ENCODE data around the gene MAD1L1. TPM values are rescaled to one million over a fixed set of nuclear protein-coding genes. Genes with fewer than 3 reads are reported as not detected.

MAD1L1 gene
- total and polyA plus RNA-seq, 4 donors, result 12.8 to 20.7 (median 16.5) TPM

DNA sequence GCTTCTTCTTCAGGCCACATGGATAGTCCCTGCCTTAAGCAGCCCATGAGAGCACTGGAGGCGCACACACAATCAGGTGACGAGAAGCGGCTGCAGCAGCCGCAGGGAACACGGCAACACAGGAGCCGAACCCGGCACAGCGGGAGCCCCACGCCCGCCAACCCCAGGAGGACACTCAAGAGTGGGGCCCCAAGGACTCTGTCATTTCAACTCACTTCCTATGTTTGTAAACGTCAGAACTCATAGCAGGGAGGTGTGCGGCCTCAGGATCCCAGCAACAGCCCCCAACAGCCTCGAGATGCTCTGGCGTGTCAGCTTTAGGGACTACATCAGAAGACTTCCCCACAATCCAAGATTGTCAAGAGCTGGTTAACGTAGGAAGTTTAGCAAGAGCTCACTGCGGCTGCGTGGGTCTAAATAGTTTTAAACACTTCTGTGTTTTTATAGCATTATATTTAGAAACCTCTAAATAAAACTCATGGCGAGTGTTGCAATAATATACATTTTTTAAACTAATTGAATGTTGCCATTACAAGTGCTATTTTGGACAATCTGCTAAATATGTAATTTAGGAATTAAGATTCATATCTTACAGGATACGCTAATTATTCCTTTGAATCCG lies 123.4 kb downstream of the MAD1L1 start:
- no peaks in the 10 kb centered on the region for H3K27me3 ChIP-seq (ENCODE audit: control insufficient read depth in 4 of 4, insufficient read depth in 4 of 4, low read length in 3 of 4)
- 95% methylated on average over 20 of the region's 20 CpGs for WGBS
- no peak overlapping the region for H3K4me3 ChIP-seq (ENCODE audit: low read depth in 1 of 3, low read length in 3 of 3)
- no peak overlapping the region for H3K27ac ChIP-seq (ENCODE audit: low read depth in 1 of 2, low read length in 2 of 2)
- DNase-seq (ENCODE audit: low spot score), result no peak
- no peaks in the 10 kb centered on the region for H3K4me1 ChIP-seq (ENCODE audit: control insufficient read depth in 4 of 4, insufficient read depth in 4 of 4, low read length in 3 of 4)
- no peaks in the 10 kb centered on the region for H3K9me3 ChIP-seq (ENCODE audit: control insufficient read depth in 4 of 4, low read length in 3 of 4)
- H3K9ac ChIP-seq (ENCODE audit: low read depth in 1 of 2, low read length in 2 of 2), result no peak overlapping the region
- H3K36me3 ChIP-seq (ENCODE audit: control insufficient read depth in 4 of 4, insufficient read depth in 3 of 4, low read depth in 1 of 4, low read length in 3 of 4), result no peaks in the 10 kb centered on the region
- TF ChIP-seq, protein P1, sequence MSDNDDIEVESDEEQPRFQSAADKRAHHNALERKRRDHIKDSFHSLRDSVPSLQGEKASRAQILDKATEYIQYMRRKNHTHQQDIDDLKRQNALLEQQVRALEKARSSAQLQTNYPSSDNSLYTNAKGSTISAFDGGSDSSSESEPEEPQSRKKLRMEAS (IDR thresholded peaks at IDR 0.05), result no peak
- TF ChIP-seq TAF1 (conservative IDR thresholded peaks at IDR 0.05) (no peak), RXRA (IDR thresholded peaks at IDR 0.05) (no peak), GABPA (IDR thresholded peaks at IDR 0.05 in 1 of 2, conservative IDR thresholded peaks at IDR 0.05 in 1 of 2) (no peak), EGR1 (IDR thresholded peaks at IDR 0.05; ENCODE audit: low read depth in 2 of 2) (no peak), FOXA1 (IDR thresholded peaks at IDR 0.05) (no peak)
- TF ChIP-seq, protein P2, sequence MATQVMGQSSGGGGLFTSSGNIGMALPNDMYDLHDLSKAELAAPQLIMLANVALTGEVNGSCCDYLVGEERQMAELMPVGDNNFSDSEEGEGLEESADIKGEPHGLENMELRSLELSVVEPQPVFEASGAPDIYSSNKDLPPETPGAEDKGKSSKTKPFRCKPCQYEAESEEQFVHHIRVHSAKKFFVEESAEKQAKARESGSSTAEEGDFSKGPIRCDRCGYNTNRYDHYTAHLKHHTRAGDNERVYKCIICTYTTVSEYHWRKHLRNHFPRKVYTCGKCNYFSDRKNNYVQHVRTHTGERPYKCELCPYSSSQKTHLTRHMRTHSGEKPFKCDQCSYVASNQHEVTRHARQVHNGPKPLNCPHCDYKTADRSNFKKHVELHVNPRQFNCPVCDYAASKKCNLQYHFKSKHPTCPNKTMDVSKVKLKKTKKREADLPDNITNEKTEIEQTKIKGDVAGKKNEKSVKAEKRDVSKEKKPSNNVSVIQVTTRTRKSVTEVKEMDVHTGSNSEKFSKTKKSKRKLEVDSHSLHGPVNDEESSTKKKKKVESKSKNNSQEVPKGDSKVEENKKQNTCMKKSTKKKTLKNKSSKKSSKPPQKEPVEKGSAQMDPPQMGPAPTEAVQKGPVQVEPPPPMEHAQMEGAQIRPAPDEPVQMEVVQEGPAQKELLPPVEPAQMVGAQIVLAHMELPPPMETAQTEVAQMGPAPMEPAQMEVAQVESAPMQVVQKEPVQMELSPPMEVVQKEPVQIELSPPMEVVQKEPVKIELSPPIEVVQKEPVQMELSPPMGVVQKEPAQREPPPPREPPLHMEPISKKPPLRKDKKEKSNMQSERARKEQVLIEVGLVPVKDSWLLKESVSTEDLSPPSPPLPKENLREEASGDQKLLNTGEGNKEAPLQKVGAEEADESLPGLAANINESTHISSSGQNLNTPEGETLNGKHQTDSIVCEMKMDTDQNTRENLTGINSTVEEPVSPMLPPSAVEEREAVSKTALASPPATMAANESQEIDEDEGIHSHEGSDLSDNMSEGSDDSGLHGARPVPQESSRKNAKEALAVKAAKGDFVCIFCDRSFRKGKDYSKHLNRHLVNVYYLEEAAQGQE (IDR thresholded peaks at IDR 0.05), result no peak

DNA sequence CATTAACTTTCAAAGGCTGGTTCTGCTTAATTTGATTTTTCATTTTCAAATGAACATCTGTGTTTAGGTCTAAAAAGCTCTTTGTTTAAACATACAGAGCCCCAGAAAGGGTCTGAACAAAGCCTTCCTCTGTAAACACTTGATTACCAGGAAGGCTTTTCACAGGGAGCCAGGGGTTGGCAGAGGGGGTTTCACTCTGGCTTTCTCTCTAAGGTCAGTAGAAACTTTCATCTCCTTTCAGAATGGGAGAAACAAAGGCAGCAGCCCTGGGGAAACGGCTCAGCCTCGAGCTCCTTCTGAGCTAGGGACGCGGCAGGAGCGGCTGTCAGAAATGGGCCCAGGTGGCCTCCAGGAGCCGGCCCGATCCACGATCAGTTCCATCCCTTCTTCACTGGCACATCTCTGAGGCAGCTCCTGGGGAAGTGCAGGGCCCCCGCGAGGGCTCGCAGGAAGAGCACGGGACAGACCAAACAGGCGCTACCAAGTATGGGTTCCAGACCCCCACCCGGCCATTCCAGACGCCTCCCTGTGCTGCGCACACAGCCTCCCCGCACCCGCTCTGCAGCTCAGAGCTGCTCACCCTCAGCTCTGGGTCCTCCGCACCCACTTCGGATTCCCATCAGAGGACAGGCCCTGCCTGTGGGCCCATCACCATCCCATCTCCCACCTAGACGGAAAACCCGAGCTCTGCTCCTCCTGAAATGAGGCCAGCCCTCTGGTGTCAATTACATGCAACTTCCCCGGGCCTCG lies 124.1 kb downstream of the MAD1L1 start:
- Histone ChIP-seq H3K9me3 (ENCODE audit: control insufficient read depth in 4 of 4, low read length in 3 of 4) (no peaks in the 10 kb centered on the region), H3K4me1 (ENCODE audit: control insufficient read depth in 4 of 4, insufficient read depth in 4 of 4, low read length in 3 of 4) (peaks cover 0 to 2% (median 0%) of the 10 kb centered on the region in 4 donors), H3K36me3 (ENCODE audit: control insufficient read depth in 4 of 4, insufficient read depth in 3 of 4, low read depth in 1 of 4, low read length in 3 of 4) (no peaks in the 10 kb centered on the region), H3K27ac (ENCODE audit: low read depth in 1 of 2, low read length in 2 of 2) (no peak overlapping the region), H3K27me3 (ENCODE audit: control insufficient read depth in 4 of 4, insufficient read depth in 4 of 4, low read length in 3 of 4) (no peaks in the 10 kb centered on the region), H3K9ac (ENCODE audit: low read depth in 1 of 2, low read length in 2 of 2) (no peak overlapping the region), H3K4me3 (ENCODE audit: low read depth in 1 of 3, low read length in 3 of 3) (no peak overlapping the region)
- WGBS, result 96% methylated on average over 24 of the region's 24 CpGs
- TF ChIP-seq JUND (IDR thresholded peaks at IDR 0.05) (no peak), FOXA1 (IDR thresholded peaks at IDR 0.05) (no peak), SP1 (IDR thresholded peaks at IDR 0.05) (no peak), HNF4G (IDR thresholded peaks at IDR 0.05) (no peak)
- TF ChIP-seq, protein P3, sequence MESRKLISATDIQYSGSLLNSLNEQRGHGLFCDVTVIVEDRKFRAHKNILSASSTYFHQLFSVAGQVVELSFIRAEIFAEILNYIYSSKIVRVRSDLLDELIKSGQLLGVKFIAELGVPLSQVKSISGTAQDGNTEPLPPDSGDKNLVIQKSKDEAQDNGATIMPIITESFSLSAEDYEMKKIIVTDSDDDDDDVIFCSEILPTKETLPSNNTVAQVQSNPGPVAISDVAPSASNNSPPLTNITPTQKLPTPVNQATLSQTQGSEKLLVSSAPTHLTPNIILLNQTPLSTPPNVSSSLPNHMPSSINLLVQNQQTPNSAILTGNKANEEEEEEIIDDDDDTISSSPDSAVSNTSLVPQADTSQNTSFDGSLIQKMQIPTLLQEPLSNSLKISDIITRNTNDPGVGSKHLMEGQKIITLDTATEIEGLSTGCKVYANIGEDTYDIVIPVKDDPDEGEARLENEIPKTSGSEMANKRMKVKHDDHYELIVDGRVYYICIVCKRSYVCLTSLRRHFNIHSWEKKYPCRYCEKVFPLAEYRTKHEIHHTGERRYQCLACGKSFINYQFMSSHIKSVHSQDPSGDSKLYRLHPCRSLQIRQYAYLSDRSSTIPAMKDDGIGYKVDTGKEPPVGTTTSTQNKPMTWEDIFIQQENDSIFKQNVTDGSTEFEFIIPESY (IDR thresholded peaks at IDR 0.05), result no peak
- TF ChIP-seq, protein P1 (IDR thresholded peaks at IDR 0.05), result no peak
- TF ChIP-seq, protein P4, sequence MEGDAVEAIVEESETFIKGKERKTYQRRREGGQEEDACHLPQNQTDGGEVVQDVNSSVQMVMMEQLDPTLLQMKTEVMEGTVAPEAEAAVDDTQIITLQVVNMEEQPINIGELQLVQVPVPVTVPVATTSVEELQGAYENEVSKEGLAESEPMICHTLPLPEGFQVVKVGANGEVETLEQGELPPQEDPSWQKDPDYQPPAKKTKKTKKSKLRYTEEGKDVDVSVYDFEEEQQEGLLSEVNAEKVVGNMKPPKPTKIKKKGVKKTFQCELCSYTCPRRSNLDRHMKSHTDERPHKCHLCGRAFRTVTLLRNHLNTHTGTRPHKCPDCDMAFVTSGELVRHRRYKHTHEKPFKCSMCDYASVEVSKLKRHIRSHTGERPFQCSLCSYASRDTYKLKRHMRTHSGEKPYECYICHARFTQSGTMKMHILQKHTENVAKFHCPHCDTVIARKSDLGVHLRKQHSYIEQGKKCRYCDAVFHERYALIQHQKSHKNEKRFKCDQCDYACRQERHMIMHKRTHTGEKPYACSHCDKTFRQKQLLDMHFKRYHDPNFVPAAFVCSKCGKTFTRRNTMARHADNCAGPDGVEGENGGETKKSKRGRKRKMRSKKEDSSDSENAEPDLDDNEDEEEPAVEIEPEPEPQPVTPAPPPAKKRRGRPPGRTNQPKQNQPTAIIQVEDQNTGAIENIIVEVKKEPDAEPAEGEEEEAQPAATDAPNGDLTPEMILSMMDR (IDR thresholded peaks at IDR 0.05; ENCODE audit: low read depth, low read length, missing input control), result no peak
- no peak for DNase-seq (ENCODE audit: low spot score)
